H4 (cell line): ENCODE data around the gene NCAPG. TPM values are rescaled to one million over a fixed set of nuclear protein-coding genes. Genes with fewer than 3 reads are reported as not detected.

Source experiments
- DNase-seq: peaks from one replicate; pipeline ENCODE4 v3.0.0-alpha.2; 2015; ENCODE audit warnings: low spot score
- total RNA-seq: library from RNA; depleted of rRNA; stranded (reverse); fragments of >200 nt; shearing (Covaris generic); gene quantifications from 2 replicates; pipeline ENCODE4 v1.2.3, GENCODE V29; 2014; rRNA removed

The NCAPG gene
- total RNA-seq, 1 experiment from 2014 or later: 48.4 TPM

GRCh38 chr4:17875402-17876070 lies 64.8 kb downstream of the NCAPG start:
- DNase-seq: no peak

GRCh38 chr4:17876943-17877342 lies 66.2 kb downstream of the NCAPG start:
- no peak for DNase-seq

- no peak for DNase-seq
Observed at GRCh38 chr4:17877661-17878060, 66.9 kb downstream of the NCAPG start.

GRCh38 chr4:17884063-17884462 lies 73.3 kb downstream of the NCAPG start:
- no peak for DNase-seq

- DNase-seq: no peak
Observed at GRCh38 chr4:17884511-17884910, 73.7 kb downstream of the NCAPG start.

GRCh38 chr4:17889692-17890091 lies 78.9 kb downstream of the NCAPG start:
- no peak for DNase-seq

- DNase-seq: no peak
Observed at GRCh38 chr4:17894421-17894820, 83.6 kb downstream of the NCAPG start.

Other genes with a start within 250 kb of the NCAPG start
- 177 and 216 TPM in 2 replicates for gene LAP3, start 233.8 kb upstream of the NCAPG start, total RNA-seq
- 19.7 and 22.7 TPM in 2 replicates for gene MED28, start 196.3 kb upstream of the NCAPG start, total RNA-seq
- 0.08 TPM in 1 of 2 replicates, not detected in the other for gene FAM184B, start 29.4 kb upstream of the NCAPG start, total RNA-seq
- gene DCAF16, start 222 bp upstream of the NCAPG start, total RNA-seq: 15.6 and 25.7 TPM in 2 replicates
- gene LCORL, start 210.8 kb downstream of the NCAPG start, total RNA-seq: 12.1 and 23.0 TPM in 2 replicates